H1 (cell line): Measurements from ENCODE around the gene AP3M1. TPM values are rescaled to one million over a fixed set of nuclear protein-coding genes. Genes with fewer than 3 reads are reported as not detected.

Experiments used
- ASH2L ChIP-seq: fragments of 200-600, 300-600 bp; sonication (generic); IDR thresholded peaks from one replicate; pipeline ENCODE4 v1.7.1; 2017; ENCODE audit warnings: low read length
- CHD7 ChIP-seq: fragments of 300-600 bp; sonication (generic); IDR thresholded peaks from 2 replicates; pipeline ENCODE4 v1.7.1; 2012; ENCODE audit warnings: low read length, moderate library complexity, mild to moderate bottlenecking, inconsistent platforms; ENCODE audit not compliant: insufficient replicate concordance
- EZH2 ChIP-seq: fragments of 200-600 bp; sonication (generic); IDR thresholded peaks from 2 replicates; pipeline ENCODE4 v1.7.1; 2012; ENCODE audit warnings: low read depth, mild to moderate bottlenecking, moderate library complexity, low read length, inconsistent platforms; ENCODE audit not compliant: severe bottlenecking
- SAP30 ChIP-seq: fragments of 300-600 bp; sonication (generic); IDR thresholded peaks from 2 replicates; pipeline ENCODE4 v1.7.1; 2012; ENCODE audit warnings: low read length, moderate library complexity, mild to moderate bottlenecking, inconsistent platforms; ENCODE audit not compliant: insufficient read depth, insufficient replicate concordance
- polyA plus RNA-seq, 7 experiments: library from polyadenylated mRNA; depleted of rRNA in 3 of 7; stranded (reverse) in 5 of 7; unstranded in 2 of 7; fragments of >200 nt in 5 of 7; fragments of 200-250 nt in 2 of 7; gene quantifications; 1 replicate in 5 of 7; 2 replicates in 1 of 7; 4 replicates in 1 of 7; pipeline versions ENCODE4 v1.2.1 to v1.2.3, GENCODE V29; 2011 to 2013; ENCODE audit warnings: missing spikeins in 2 of 7, mixed read lengths in 2 of 7
- total RNA-seq: library from RNA; stranded (reverse); fragmentation: NEBNext Ultra II Directional; extraction: Animal tissue kit (Norgen Biotek cat#: 25700); gene quantifications from 2 replicates; pipeline ENCODE4 v1.2.1, GENCODE V29; 2021

The AP3M1 gene
- total and polyA plus RNA-seq, 2 of the 8 experiments (the other 6 are each of a cell fraction or from before 2014, with no cell fraction given) = 23.9 to 38.9 TPM

GRCh38 chr10:74114041-74114448, 36.6 kb downstream of the AP3M1 start (continued):
- TF ChIP-seq EZH2 (no peak), CHD7 (no peak), SAP30 (no peak), ASH2L (no peak)
